Right lung (tissue), 5 donors: ENCODE results near the gene FFAR3. TPM values are rescaled to one million over a fixed set of nuclear protein-coding genes. Genes with fewer than 3 reads are reported as not detected.
"Not testable (repeated sequence)": the region's sequence is repeated elsewhere in the genome, so short reads cannot be mapped to it uniquely, and the experiment has no call there.

Experiments used
- DNase-seq, 2 donors: peaks; one replicate each; pipeline ENCODE4 v3.0.0-alpha.2; 2013
- polyA plus RNA-seq, 5 donors: library from polyadenylated mRNA; unstranded; fragments of 120-200 nt; gene quantifications; one replicate each; pipeline versions ENCODE4 v1.2.1 to v1.2.3, GENCODE V29; 2013; ENCODE audit warnings: inconsistent platforms in 1 of 5, low replicate concordance in 1 of 5; ENCODE audit not compliant: insufficient read length in 5 of 5, insufficient read depth in 1 of 5

FFAR3 gene
- polyA plus RNA-seq, 5 donors = 0.29 to 0.39 (median 0.29) TPM; not detected in 2

GRCh38 chr19:35349614-35350521 lies 8.4 kb upstream of the FFAR3 start:
- DNase-seq = no peak

DNA sequence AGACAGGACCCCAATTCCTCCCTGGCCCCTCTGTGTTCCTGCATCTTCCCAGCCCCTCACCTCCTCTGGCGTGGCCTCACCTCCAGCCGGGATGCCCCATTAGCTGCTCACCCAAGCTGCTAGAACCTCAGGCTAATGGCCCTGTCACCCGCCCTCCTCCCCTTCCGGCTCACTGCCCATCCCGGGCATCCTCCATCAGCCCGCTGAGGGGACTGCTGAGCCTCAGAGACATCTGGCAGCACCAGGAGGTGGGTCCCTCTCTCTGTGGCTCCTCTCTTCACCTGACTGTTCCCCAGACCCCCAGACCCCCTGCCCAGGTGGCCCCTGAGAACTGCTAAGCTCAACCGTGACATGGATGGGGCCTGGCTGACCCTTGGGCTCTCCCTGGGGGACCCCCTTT lies 7.7 kb upstream of the FFAR3 start:
- no peak for DNase-seq

DNA sequence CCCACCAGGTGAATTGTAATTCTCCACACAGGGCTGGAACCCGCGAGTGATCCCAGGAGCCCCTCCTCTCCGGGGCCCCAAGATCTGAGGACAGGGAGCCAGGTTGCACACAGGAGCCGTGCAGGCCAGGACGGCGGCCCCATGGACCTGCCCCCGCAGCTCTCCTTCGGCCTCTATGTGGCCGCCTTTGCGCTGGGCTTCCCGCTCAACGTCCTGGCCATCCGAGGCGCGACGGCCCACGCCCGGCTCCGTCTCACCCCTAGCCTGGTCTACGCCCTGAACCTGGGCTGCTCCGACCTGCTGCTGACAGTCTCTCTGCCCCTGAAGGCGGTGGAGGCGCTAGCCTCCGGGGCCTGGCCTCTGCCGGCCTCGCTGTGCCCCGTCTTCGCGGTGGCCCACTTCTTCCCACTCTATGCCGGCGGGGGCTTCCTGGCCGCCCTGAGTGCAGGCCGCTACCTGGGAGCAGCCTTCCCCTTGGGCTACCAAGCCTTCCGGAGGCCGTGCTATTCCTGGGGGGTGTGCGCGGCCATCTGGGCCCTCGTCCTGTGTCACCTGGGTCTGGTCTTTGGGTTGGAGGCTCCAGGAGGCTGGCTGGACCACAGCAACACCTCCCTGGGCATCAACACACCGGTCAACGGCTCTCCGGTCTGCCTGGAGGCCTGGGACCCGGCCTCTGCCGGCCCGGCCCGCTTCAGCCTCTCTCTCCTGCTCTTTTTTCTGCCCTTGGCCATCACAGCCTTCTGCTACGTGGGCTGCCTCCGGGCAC lies 6.7 kb upstream of the FFAR3 start:
- no peak for DNase-seq

DNA sequence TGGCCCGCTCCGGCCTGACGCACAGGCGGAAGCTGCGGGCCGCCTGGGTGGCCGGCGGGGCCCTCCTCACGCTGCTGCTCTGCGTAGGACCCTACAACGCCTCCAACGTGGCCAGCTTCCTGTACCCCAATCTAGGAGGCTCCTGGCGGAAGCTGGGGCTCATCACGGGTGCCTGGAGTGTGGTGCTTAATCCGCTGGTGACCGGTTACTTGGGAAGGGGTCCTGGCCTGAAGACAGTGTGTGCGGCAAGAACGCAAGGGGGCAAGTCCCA lies 6.1 kb upstream of the FFAR3 start:
- no peak for DNase-seq

DNA sequence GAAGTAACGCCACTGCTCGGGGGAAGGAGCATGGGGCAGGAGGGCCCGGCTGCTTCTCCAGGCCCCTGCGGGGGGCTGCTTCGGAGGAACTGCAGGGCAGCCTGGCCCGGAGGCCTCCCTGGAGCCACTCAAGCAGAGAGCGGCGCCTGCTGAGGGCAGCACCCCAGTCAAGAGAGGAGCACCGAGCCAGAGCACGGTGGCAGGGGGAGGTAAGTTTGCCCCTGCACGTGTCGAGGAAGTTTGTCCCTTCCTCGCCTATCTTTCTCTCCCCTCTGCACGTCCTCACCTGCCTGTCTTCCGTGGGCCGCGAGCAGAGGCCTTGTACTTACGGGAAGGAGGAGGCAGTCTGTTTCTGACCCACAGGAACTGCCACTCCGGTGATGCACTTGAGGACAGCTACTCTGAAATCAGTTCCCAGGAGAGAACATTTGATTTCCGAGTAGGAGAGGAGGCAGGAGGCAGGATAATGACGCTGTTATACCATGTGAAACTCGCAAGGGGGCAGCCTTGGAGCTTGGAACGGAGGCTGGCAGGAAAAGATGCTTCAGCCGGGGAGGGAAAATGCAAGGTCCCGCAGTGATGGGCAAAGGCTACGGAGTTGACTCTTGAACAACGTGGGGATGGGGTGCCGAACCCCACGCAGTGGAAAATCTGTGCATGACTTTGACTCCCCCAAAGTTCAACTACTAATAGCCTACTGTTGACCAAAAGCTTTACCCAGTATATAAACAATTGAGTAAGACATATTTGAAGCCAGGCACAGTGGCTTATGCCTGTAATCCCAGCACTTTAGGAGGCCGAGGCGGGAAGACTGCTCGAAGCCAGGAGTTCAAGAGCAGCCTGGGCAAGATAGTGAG lies 5.6 kb upstream of the FFAR3 start:
- DNase-seq = peak; percentile 68 to 73

DNA sequence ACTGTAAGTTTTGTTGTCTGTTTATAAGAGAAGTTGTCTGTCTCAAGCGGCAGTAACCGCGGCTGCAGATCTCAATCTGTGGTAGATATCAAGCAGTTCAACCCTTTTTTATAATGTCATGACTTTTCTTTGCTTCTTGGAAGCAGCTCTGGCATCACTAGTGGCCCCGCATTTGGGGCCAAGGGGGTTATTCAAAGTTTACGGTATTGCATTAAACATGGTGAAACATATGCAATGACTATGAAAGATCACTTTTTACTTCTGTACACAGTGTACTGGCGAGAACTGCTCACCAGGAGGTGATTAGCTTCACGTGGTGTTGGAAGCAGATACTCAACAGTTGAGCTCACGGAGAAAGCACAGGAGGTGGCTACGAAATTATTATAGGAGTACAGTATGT lies 4.6 kb upstream of the FFAR3 start:
- DNase-seq = no peak

DNA sequence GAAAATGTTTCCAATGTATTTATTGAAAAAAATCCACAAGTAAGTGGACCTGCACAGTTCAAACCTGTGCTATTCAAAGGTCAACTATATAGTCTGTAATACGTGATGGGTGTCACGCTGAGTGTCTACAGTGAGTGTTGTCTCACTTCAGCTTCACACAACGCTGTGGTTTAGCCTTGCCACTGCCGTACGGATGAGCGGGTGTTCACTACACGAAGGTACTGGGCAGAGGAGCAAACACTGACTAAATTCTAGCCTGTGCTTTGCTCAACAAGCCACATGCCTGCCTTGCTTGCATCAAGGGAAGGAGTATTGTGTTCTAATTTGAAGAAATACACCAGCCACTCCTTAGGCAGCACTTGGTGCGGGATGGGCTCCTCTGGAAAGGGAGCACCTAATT lies 3.4 kb upstream of the FFAR3 start:
- DNase-seq = no peak

- DNase-seq = no peak
Measured at GRCh38 chr19:35355791-35356460, 2.3 kb upstream of the FFAR3 start.

DNA sequence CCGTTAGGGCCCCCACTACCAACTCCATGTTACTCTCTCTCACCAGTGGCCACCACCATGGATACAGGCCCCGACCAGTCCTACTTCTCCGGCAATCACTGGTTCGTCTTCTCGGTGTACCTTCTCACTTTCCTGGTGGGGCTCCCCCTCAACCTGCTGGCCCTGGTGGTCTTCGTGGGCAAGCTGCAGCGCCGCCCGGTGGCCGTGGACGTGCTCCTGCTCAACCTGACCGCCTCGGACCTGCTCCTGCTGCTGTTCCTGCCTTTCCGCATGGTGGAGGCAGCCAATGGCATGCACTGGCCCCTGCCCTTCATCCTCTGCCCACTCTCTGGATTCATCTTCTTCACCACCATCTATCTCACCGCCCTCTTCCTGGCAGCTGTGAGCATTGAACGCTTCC lies 574 bp downstream of the FFAR3 start:
- not testable (repeated sequence) for DNase-seq

DNA sequence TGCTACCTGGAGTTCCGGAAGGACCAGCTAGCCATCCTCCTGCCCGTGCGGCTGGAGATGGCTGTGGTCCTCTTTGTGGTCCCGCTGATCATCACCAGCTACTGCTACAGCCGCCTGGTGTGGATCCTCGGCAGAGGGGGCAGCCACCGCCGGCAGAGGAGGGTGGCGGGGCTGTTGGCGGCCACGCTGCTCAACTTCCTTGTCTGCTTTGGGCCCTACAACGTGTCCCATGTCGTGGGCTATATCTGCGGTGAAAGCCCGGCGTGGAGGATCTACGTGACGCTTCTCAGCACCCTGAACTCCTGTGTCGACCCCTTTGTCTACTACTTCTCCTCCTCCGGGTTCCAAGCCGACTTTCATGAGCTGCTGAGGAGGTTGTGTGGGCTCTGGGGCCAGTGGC lies 1.1 kb downstream of the FFAR3 start:
- not testable (repeated sequence) for DNase-seq

GRCh38 chr19:35360081-35360480 lies 1.8 kb downstream of the FFAR3 start:
- not testable (repeated sequence) for DNase-seq

- DNase-seq = no peak
Measured at GRCh38 chr19:35360880-35361420, 2.7 kb downstream of the FFAR3 start.

DNA sequence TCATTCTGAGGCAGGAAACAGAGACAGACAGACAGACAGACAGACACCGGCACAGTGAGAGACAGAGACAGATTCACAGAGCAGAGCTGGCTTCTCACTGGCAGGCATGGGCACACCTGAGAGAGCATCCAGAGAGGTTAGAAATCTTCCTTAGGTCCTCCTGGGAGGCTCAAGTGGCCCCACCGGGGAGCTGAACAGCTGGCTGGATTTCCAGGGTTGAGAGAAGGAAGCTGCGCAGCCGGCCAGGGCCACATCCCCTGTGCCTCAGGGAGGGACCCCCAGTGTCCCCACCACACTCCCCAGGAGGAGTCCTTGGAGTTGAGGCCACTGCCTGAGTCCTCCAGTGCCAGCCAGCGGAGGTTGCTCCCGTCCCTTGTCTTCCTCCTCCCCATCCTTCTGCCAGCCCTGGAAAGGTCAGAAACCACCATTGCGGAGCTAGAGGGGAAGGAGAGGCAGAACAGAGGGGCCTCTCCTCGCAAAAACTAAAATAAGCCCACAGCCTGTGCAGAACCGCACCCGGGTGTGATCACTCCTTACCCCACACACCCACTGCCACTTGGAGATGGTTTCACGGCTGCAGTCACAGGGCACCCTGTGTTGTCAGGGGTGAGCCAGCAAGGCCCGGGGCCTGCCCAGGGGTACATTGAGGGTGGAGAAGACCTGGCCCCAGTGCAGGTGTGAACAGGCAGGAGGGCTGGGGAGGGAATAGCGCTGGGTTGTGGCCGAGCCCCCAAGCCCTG lies 4.2 kb downstream of the FFAR3 start:
- no peak for DNase-seq

DNA sequence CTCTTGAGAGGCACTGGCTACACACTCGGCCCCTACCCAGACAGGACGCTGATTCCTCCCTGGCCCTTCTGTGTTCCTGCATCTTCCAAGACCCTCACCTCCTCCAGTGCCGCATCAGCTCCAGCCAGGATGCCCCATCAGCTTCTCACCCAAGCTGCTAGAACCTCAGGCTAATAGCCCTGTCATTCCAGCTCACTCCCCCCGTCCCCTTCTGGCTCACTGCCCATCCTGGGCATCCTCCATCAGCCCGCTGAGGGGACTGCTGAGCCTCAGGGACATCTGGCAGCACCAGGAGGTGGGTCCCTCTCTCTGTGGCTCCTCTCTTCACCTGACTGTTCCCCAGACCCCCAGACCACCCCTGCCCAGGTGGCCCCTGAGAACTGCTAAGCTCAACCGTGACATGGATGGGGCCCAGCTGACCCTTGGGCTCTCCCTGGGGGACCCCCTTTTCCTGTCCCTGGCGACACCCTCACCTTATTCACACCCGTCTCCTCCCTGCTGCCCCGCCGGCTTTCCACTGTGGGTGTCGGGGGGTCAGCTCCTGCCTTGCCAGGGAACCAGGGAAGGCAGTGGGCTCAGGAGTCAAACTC lies 4.8 kb downstream of the FFAR3 start:
- DNase-seq = no peak

DNA sequence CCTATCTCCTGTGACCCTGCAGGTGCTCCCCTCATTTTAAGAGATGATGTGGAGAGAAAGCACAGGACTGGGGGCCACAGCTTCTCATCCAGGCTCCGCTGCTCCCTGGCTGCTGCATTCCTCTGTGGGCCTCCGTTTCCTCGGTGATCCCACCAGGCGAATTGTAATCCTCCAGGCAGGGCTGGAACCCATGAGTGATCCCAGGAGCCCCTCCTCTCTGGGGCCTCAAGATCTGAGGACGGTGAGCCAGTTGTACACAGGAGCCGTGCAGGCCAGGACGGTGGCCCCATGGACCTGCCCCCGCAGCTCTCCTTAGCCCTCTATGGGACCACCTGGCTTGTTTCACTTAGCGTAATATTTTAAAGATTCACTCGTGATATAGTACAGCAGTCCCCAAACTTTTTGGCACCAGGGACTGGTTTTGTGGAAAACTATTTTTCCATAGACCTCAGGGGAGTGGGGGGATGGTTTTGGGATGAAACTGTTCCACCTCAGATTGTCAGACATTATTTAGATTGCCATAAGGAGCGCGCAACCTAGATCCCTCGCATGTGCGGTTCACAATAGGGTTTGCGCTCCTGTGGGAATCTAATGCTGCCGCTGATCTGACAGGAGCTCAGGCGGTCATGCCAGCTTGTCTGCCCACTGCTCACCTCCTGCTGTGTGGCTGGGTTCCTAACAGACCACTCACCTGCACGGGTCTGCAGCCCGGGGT lies 5.6 kb downstream of the FFAR3 start:
- DNase-seq = no peak

- DNase-seq = no peak
Measured at GRCh38 chr19:35365303-35365702, 7.0 kb downstream of the FFAR3 start.

GRCh38 chr19:35368378-35368777 lies 10.1 kb downstream of the FFAR3 start:
- no peak for DNase-seq

- no peak for DNase-seq
Measured at GRCh38 chr19:35369522-35369921, 11.3 kb downstream of the FFAR3 start.

- no peak for DNase-seq
Measured at GRCh38 chr19:35370722-35371121, 12.5 kb downstream of the FFAR3 start, which contains the start of gene GPR42. Gene GPR42, plus strand, starts transcription at chr19:35371068. Its CDS starts 292 bp downstream, at chr19:35371360.
